ENCODE data around the gene LOXL1. TPM values are rescaled to one million over a fixed set of nuclear protein-coding genes. Genes with fewer than 3 reads are reported as not detected.

Gene LOXL1
- total RNA-seq, 1 experiment from 2014 or later: 4.9 TPM

- peaks cover 5% of the 10 kb centered on the region for H3K4me1 Mint-ChIP-seq (ENCODE audit: insufficient read depth, unreplicated experiment)
- POLR2A ChIA-PET: no interaction called here
- H3K27ac Mint-ChIP-seq (ENCODE audit: low read depth, unreplicated experiment): no peak overlapping the region
These were observed 23.2 kb downstream of the LOXL1 start for GRCh38 chr15:73949496-73949895.

GRCh38 chr15:73950479-73950830, 24.2 kb downstream of the LOXL1 start:
- intact Hi-C loops (cut with micrococcal nuclease): no loop called here
- no peak overlapping the region for H3K27ac Mint-ChIP-seq (ENCODE audit: low read depth, unreplicated experiment)

More at GRCh38 chr15:73949496-73949895, 23.2 kb downstream of the LOXL1 start:
- H3K4me3 Mint-ChIP-seq (ENCODE audit: unreplicated experiment): no peak overlapping the region
- H3K27me3 Mint-ChIP-seq (ENCODE audit: insufficient read depth, unreplicated experiment): no peaks in the 10 kb centered on the region
- CTCF ChIA-PET: interaction anchor here (1.4 to 1.5 kb wide), 2 partner anchors 12 to 15 kb away, joined by 4 to 6 read pairs; no protein-coding TSS in a partner anchor
- no peak for TF ChIP-seq CTCF (IDR thresholded peaks at IDR 0.05; ENCODE audit: unreplicated experiment)
- no peak for DNase-seq (ENCODE audit: unreplicated experiment)
- intact Hi-C loops (cut with micrococcal nuclease): no loop called here
- H3K36me3 Mint-ChIP-seq (ENCODE audit: insufficient read depth, unreplicated experiment): peaks cover 5% of the 10 kb centered on the region
- BruUV-seq (replicated peaks): no TSS peak
- no peaks in the 10 kb centered on the region for H3K9me3 Mint-ChIP-seq (ENCODE audit: unreplicated experiment)

GRCh38 chr15:73950831-73951561, 24.7 kb downstream of the LOXL1 start:
- H3K9me3 Mint-ChIP-seq (ENCODE audit: unreplicated experiment): no peaks in the 10 kb centered on the region
- CTCF ChIA-PET: interaction anchor here (0.5 to 0.6 kb wide), 3 partner anchors 344 to 511 kb away, joined by 3 to 5 read pairs (median 3); no protein-coding TSS in a partner anchor
- no peak overlapping the region for H3K27ac Mint-ChIP-seq (ENCODE audit: low read depth, unreplicated experiment)
- H3K4me3 Mint-ChIP-seq (ENCODE audit: unreplicated experiment): no peak overlapping the region
- intact Hi-C loops (cut with micrococcal nuclease): loop anchor here (1.0 kb wide), 1 partner anchor 13 kb away; no protein-coding TSS in a partner anchor
- DNase-seq (ENCODE audit: unreplicated experiment): peak; percentile 78
- no TSS peak for BruUV-seq (replicated peaks)
- no peaks in the 10 kb centered on the region for H3K27me3 Mint-ChIP-seq (ENCODE audit: insufficient read depth, unreplicated experiment)
- peaks cover 5% of the 10 kb centered on the region for H3K36me3 Mint-ChIP-seq (ENCODE audit: insufficient read depth, unreplicated experiment)
- POLR2A ChIA-PET: no interaction called here
- H3K4me1 Mint-ChIP-seq (ENCODE audit: insufficient read depth, unreplicated experiment): peaks cover 6% of the 10 kb centered on the region
- peak; percentile 36 for TF ChIP-seq CTCF (IDR thresholded peaks at IDR 0.05; ENCODE audit: unreplicated experiment)

More at GRCh38 chr15:73950479-73950830, 24.2 kb downstream of the LOXL1 start:
- H3K27me3 Mint-ChIP-seq (ENCODE audit: insufficient read depth, unreplicated experiment): no peaks in the 10 kb centered on the region
- no peak overlapping the region for H3K4me3 Mint-ChIP-seq (ENCODE audit: unreplicated experiment)
- BruUV-seq (replicated peaks): no TSS peak
- ChIA-PET POLR2A (no interaction called here), CTCF (interaction anchor here (0.5 to 1.5 kb wide), 3 partner anchors 13 to 424 kb away, joined by 3 to 6 read pairs (median 4); no protein-coding TSS in a partner anchor)
- H3K4me1 Mint-ChIP-seq (ENCODE audit: insufficient read depth, unreplicated experiment): peaks cover 5% of the 10 kb centered on the region
- no peak for TF ChIP-seq CTCF (IDR thresholded peaks at IDR 0.05; ENCODE audit: unreplicated experiment)
- H3K36me3 Mint-ChIP-seq (ENCODE audit: insufficient read depth, unreplicated experiment): peaks cover 5% of the 10 kb centered on the region
- no peaks in the 10 kb centered on the region for H3K9me3 Mint-ChIP-seq (ENCODE audit: unreplicated experiment)
- DNase-seq (ENCODE audit: unreplicated experiment): no peak

GRCh38 chr15:73951601-73952000, 25.3 kb downstream of the LOXL1 start:
- Mint-ChIP-seq H3K27me3 (ENCODE audit: insufficient read depth, unreplicated experiment) (no peaks in the 10 kb centered on the region), H3K36me3 (ENCODE audit: insufficient read depth, unreplicated experiment) (peaks cover 5% of the 10 kb centered on the region), H3K27ac (ENCODE audit: low read depth, unreplicated experiment) (no peak overlapping the region), H3K9me3 (ENCODE audit: unreplicated experiment) (no peaks in the 10 kb centered on the region), H3K4me3 (ENCODE audit: unreplicated experiment) (no peak overlapping the region), H3K4me1 (ENCODE audit: insufficient read depth, unreplicated experiment) (peaks cover 12% of the 10 kb centered on the region)
- no peak for DNase-seq (ENCODE audit: unreplicated experiment)
- intact Hi-C loops (cut with micrococcal nuclease): loop anchor here (1.0 kb wide), 1 partner anchor 13 kb away; no protein-coding TSS in a partner anchor
- TF ChIP-seq CTCF (IDR thresholded peaks at IDR 0.05; ENCODE audit: unreplicated experiment): no peak
- ChIA-PET CTCF (interaction anchor here (0.6 to 1.0 kb wide), 4 partner anchors 16 to 510 kb away, joined by 3 to 5 read pairs (median 3); no protein-coding TSS in a partner anchor), POLR2A (no interaction called here)
- no TSS peak for BruUV-seq (replicated peaks)
